Stomach (tissue), 9 donors: ENCODE results near the gene CABCOCO1. TPM values are rescaled to one million over a fixed set of nuclear protein-coding genes. Genes with fewer than 3 reads are reported as not detected.

Source experiments
- DNase-seq, 2 donors: peaks; one replicate each; pipeline versions ENCODE4 v3.0.0 to v3.0.0-alpha.2; 2013 to 2019
- H3K27ac ChIP-seq, 5 donors: fragments of 200-600 bp in 4 of 5; sonication (generic) in 4 of 5; one replicate each; pipeline ENCODE4 v1.5.1; 2013 to 2019; ENCODE audit warnings: mild to moderate bottlenecking in 1 of 5, moderate library complexity in 1 of 5
- H3K27me3 ChIP-seq, 3 donors: fragments of 200-600 bp; sonication (generic); one replicate each; pipeline ENCODE4 v1.5.1; 2017 to 2019; ENCODE audit warnings: mixed run types in 1 of 3
- H3K36me3 ChIP-seq, 4 donors: fragments of 200-600 bp; sonication (generic); 1 replicate in 3 of 4; 2 replicates in 1 of 4; pipeline ENCODE4 v1.5.1; 2016 to 2019
- H3K4me1 ChIP-seq, 4 donors: fragments of 200-600 bp; sonication (generic); one replicate each; pipeline ENCODE4 v1.5.1; 2016 to 2019
- H3K4me3 ChIP-seq, 4 donors: fragments of 200-600 bp; sonication (generic) in 3 of 4; one replicate each; pipeline ENCODE4 v1.5.1; 2016 to 2019; ENCODE audit warnings: mild to moderate bottlenecking in 1 of 4
- H3K9me3 ChIP-seq, 4 donors: fragments of 200-600 bp; sonication (generic); one replicate each; pipeline ENCODE4 v1.5.1; 2016 to 2019
- CTCF ChIP-seq, 7 experiments: fragments of 450-650 bp in 4 of 7; fragments of 200-600 bp in 3 of 7; sonication (generic) in 3 of 7; IDR thresholded peaks; one replicate each; pipeline ENCODE4 v1.5.1; 2016 to 2019; ENCODE audit warnings: antibody characterized with exemption in 7 of 7, control low read depth in 2 of 7, mild to moderate bottlenecking in 1 of 7
- EP300 ChIP-seq: sonication (generic); formaldehyde crosslinking; IDR thresholded peaks from one replicate; pipeline ENCODE4 v1.6.1; 2017; ENCODE audit warnings: antibody characterized with exemption
- POLR2A ChIP-seq, 4 donors: fragments of 450-650 bp; IDR thresholded peaks; one replicate each; pipeline ENCODE4 v1.6.1; 2016; ENCODE audit warnings: antibody characterized with exemption in 4 of 4, control low read depth in 2 of 4, mild to moderate bottlenecking in 1 of 4, moderate library complexity in 1 of 4
- POLR2AphosphoS5 ChIP-seq, 3 donors: sonication (generic); formaldehyde crosslinking; IDR thresholded peaks; one replicate each; pipeline ENCODE4 v1.6.1; 2016; ENCODE audit warnings: antibody characterized with exemption in 3 of 3
- WGBS, 5 donors: extraction: QIAGEN DNeasy Blood & Tissue Kit in 3 of 5; methylation state at CpG; one replicate each; pipeline versions ENCODE4 v1.1.5 to v1.1.7; 2013 to 2018; 5-methylcytosine and 5-hydroxymethylcytosine counted together
- intact Hi-C: fragments of 100-400 bp; cut with DNase I; formaldehyde crosslinking; loops from one replicate; pipeline ENCODE4 v1.15.1; 2023; ENCODE audit warnings: low total_unique reads
- polyA plus RNA-seq, 3 donors: library from polyadenylated mRNA; stranded (reverse); fragments of 200-250 nt; gene quantifications; one replicate each; pipeline ENCODE4 v1.2.3, GENCODE V29; 2013
- total RNA-seq, 5 donors: library from RNA; depleted of rRNA; stranded (reverse); fragments of >200 nt; gene quantifications; one replicate each; pipeline versions ENCODE4 v1.1.0 to v1.2.3, GENCODE V29; 2014 to 2016
- donor health status: healthy with polysubstance abuse.
- donor health status: Bipolar disorder and iron deficiency.
- donor health status: healthy.

CABCOCO1 gene
- total and polyA plus RNA-seq, 8 donors: 0.30 to 2.6 (median 1.3) TPM; not detected in 4

GRCh38 chr10:61669849-61670248 is 7.1 kb downstream of the CABCOCO1 start:
- Histone ChIP-seq H3K36me3 (no peaks in the 10 kb centered on the region), H3K27ac (no peak overlapping the region), H3K4me3 (no peak overlapping the region), H3K9me3 (no peaks in the 10 kb centered on the region), H3K4me1 (no peaks in the 10 kb centered on the region), H3K27me3 (no peaks in the 10 kb centered on the region)
- no peak for DNase-seq
- TF ChIP-seq POLR2A (IDR thresholded peaks at IDR 0.05) (no peak), CTCF (IDR thresholded peaks at IDR 0.05) (no peak), EP300 (no peak), POLR2AphosphoS5 (IDR thresholded peaks at IDR 0.05) (no peak)
- intact Hi-C loops: no loop called here

GRCh38 chr10:61673360-61673759 is 10.6 kb downstream of the CABCOCO1 start:
- Histone ChIP-seq H3K27me3 (no peaks in the 10 kb centered on the region), H3K27ac (no peak overlapping the region), H3K4me1 (no peaks in the 10 kb centered on the region), H3K4me3 (no peak overlapping the region), H3K36me3 (no peaks in the 10 kb centered on the region), H3K9me3 (no peaks in the 10 kb centered on the region)
- intact Hi-C loops: no loop called here
- no peak for DNase-seq
- WGBS, 5 donors: 78 to 90% (median 87%) methylated on average over 4 of the region's 4 CpGs
- no peak for TF ChIP-seq POLR2A (IDR thresholded peaks at IDR 0.05)
- TF ChIP-seq POLR2AphosphoS5 (IDR thresholded peaks at IDR 0.05): no peak
- TF ChIP-seq CTCF (IDR thresholded peaks at IDR 0.05): no peak
- TF ChIP-seq EP300: no peak

- intact Hi-C loops: no loop called here
- WGBS, 5 donors: 39 to 66% (median 55%) methylated on average over 1 of the region's 1 CpG
- no peak overlapping the region for H3K4me3 ChIP-seq
Observed at GRCh38 chr10:61682323-61682722, 19.6 kb downstream of the CABCOCO1 start.

DNA sequence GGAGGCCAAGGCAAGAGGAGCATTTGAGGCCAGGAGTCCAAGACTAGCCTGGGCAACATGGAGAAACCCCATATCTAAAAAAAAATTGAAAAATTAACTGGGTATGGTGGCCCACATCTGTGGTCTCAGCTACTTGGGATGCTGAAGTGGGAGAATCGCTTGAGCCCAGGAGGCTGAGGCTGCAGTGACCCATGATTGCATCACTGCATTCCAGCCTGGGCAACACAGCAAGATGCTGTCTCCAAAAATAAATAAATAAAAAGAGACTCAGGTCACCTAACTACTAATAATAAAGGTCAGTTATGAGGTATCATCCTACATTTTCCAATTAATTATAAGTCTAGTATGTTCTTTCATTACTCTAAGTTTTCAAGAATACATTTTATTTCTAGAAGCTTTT is 20.6 kb downstream of the CABCOCO1 start:
- Histone ChIP-seq H3K27ac (no peak overlapping the region), H3K36me3 (no peaks in the 10 kb centered on the region), H3K9me3 (no peaks in the 10 kb centered on the region), H3K4me1 (no peaks in the 10 kb centered on the region), H3K4me3 (no peak overlapping the region), H3K27me3 (no peaks in the 10 kb centered on the region)
- 83 to 96% (median 94%) methylated on average over 1 of the region's 1 CpG for WGBS, 5 donors
- DNase-seq: no peak
- TF ChIP-seq POLR2AphosphoS5 (IDR thresholded peaks at IDR 0.05) (no peak), EP300 (no peak), CTCF (IDR thresholded peaks at IDR 0.05) (no peak), POLR2A (IDR thresholded peaks at IDR 0.05) (no peak)
- intact Hi-C loops: no loop called here

More at GRCh38 chr10:61682323-61682722, 19.6 kb downstream of the CABCOCO1 start:
- no peaks in the 10 kb centered on the region for H3K27me3 ChIP-seq
- H3K36me3 ChIP-seq: no peaks in the 10 kb centered on the region
- H3K4me1 ChIP-seq: no peaks in the 10 kb centered on the region
- TF ChIP-seq POLR2A (IDR thresholded peaks at IDR 0.05) (no peak), POLR2AphosphoS5 (IDR thresholded peaks at IDR 0.05) (no peak), CTCF (IDR thresholded peaks at IDR 0.05) (no peak), EP300 (no peak)
- no peak for DNase-seq
- H3K27ac ChIP-seq: no peak overlapping the region
- no peaks in the 10 kb centered on the region for H3K9me3 ChIP-seq
